Measurements from ENCODE around the gene AKAP13. TPM values are rescaled to one million over a fixed set of nuclear protein-coding genes. Genes with fewer than 3 reads are reported as not detected.
"Not testable (repeated sequence)": the region's sequence is repeated elsewhere in the genome, so short reads cannot be mapped to it uniquely, and the experiment has no call there.

The AKAP13 gene
- total RNA-seq, 2 donors from 2014 or later = 228 to 273 TPM

- no peaks in the 10 kb centered on the region for H3K27me3 ChIP-seq (replicated peaks; ENCODE audit: insufficient read depth)
- no peak for TF ChIP-seq CTCF (IDR thresholded peaks at IDR 0.05)
- no peaks in the 10 kb centered on the region for H3K36me3 ChIP-seq
- peaks cover 0 to 18% of the 10 kb centered on the region in 2 donors for H3K4me1 ChIP-seq (ENCODE audit: control insufficient read depth in 1 of 2, low read depth in 2 of 2)
- ATAC-seq (ENCODE audit: insufficient number of reproducible peaks, low FRiP score, low read depth) (no peak), DNase-seq (ENCODE audit: low spot score) (no peak)
- H3K27ac ChIP-seq = no peak overlapping the region
- no peak overlapping the region for H3K4me3 ChIP-seq
- no peaks in the 10 kb centered on the region for H3K9me3 ChIP-seq
These were observed 96.7 kb downstream of the AKAP13 start for GRCh38 chr15:85477061-85477460.

- Histone ChIP-seq H3K9me3 (no peaks in the 10 kb centered on the region), H3K27ac (no peak overlapping the region), H3K4me3 (no peak overlapping the region), H3K36me3 (no peaks in the 10 kb centered on the region), H3K27me3 (replicated peaks; ENCODE audit: insufficient read depth) (no peaks in the 10 kb centered on the region), H3K4me1 (ENCODE audit: control insufficient read depth in 1 of 2, low read depth in 2 of 2) (peaks cover 0 to 19% of the 10 kb centered on the region in 2 donors)
- ATAC-seq (ENCODE audit: insufficient number of reproducible peaks, low FRiP score, low read depth) (no peak), DNase-seq (ENCODE audit: low spot score) (no peak)
- TF ChIP-seq CTCF (IDR thresholded peaks at IDR 0.05) = no peak
These were observed 97.3 kb downstream of the AKAP13 start for GRCh38 chr15:85477730-85478129.

- H3K9me3 ChIP-seq = no peaks in the 10 kb centered on the region
- H3K36me3 ChIP-seq = no peaks in the 10 kb centered on the region
- H3K27ac ChIP-seq = no peak overlapping the region
- ATAC-seq (ENCODE audit: insufficient number of reproducible peaks, low FRiP score, low read depth) (no peak), DNase-seq (ENCODE audit: low spot score) (no peak)
- peaks cover 0 to 13% of the 10 kb centered on the region in 2 donors for H3K4me1 ChIP-seq (ENCODE audit: control insufficient read depth in 1 of 2, low read depth in 2 of 2)
- no peak for TF ChIP-seq CTCF (IDR thresholded peaks at IDR 0.05)
- H3K4me3 ChIP-seq = no peak overlapping the region
- H3K27me3 ChIP-seq (replicated peaks; ENCODE audit: insufficient read depth) = no peaks in the 10 kb centered on the region
These were observed 98.8 kb downstream of the AKAP13 start for GRCh38 chr15:85479071-85479647.

- Histone ChIP-seq H3K36me3 (no peaks in the 10 kb centered on the region), H3K9me3 (no peaks in the 10 kb centered on the region), H3K27ac (no peak overlapping the region), H3K4me1 (ENCODE audit: control insufficient read depth in 1 of 2, low read depth in 2 of 2) (peaks cover 0 to 13% of the 10 kb centered on the region in 2 donors), H3K27me3 (replicated peaks; ENCODE audit: insufficient read depth) (no peaks in the 10 kb centered on the region), H3K4me3 (no peak overlapping the region)
- TF ChIP-seq CTCF (IDR thresholded peaks at IDR 0.05) = no peak
- DNase-seq (ENCODE audit: low spot score) = no peak
- no peak for ATAC-seq (ENCODE audit: insufficient number of reproducible peaks, low FRiP score, low read depth)
These were observed 100.5 kb downstream of the AKAP13 start for GRCh38 chr15:85480923-85481322.

GRCh38 chr15:85481543-85481942 is 101.1 kb downstream of the AKAP13 start:
- H3K4me1 ChIP-seq (ENCODE audit: control insufficient read depth in 1 of 2, low read depth in 2 of 2) = peaks cover 0 to 13% of the 10 kb centered on the region in 2 donors
- H3K27me3 ChIP-seq (replicated peaks; ENCODE audit: insufficient read depth); H3K4me3 ChIP-seq; ATAC-seq (ENCODE audit: insufficient number of reproducible peaks, low FRiP score, low read depth); H3K9me3 ChIP-seq; H3K36me3 ChIP-seq; H3K27ac ChIP-seq; DNase-seq (ENCODE audit: low spot score): not testable (repeated sequence)

GRCh38 chr15:85482894-85483293 is 102.5 kb downstream of the AKAP13 start:
- H3K27ac ChIP-seq = peak overlapping the region in 1 of 2 donors; percentile 27
- no peaks in the 10 kb centered on the region for H3K27me3 ChIP-seq (replicated peaks; ENCODE audit: insufficient read depth)
- DNase-seq (ENCODE audit: low spot score) (no peak), ATAC-seq (ENCODE audit: insufficient number of reproducible peaks, low FRiP score, low read depth) (no peak)
- peaks cover 0 to 13% of the 10 kb centered on the region in 2 donors for H3K4me1 ChIP-seq (ENCODE audit: control insufficient read depth in 1 of 2, low read depth in 2 of 2)
- no peak for TF ChIP-seq CTCF (IDR thresholded peaks at IDR 0.05)
- H3K4me3 ChIP-seq = no peak overlapping the region
- no peaks in the 10 kb centered on the region for H3K36me3 ChIP-seq
- H3K9me3 ChIP-seq = no peaks in the 10 kb centered on the region

- ATAC-seq (ENCODE audit: insufficient number of reproducible peaks, low FRiP score, low read depth); H3K36me3 ChIP-seq; H3K9me3 ChIP-seq; H3K27me3 ChIP-seq (replicated peaks; ENCODE audit: insufficient read depth); H3K4me3 ChIP-seq; H3K27ac ChIP-seq; DNase-seq (ENCODE audit: low spot score): not testable (repeated sequence)
- peaks cover 0 to 11% of the 10 kb centered on the region in 2 donors for H3K4me1 ChIP-seq (ENCODE audit: control insufficient read depth in 1 of 2, low read depth in 2 of 2)
These were observed 103.6 kb downstream of the AKAP13 start for GRCh38 chr15:85483955-85484354.

GRCh38 chr15:85484923-85485322 is 104.5 kb downstream of the AKAP13 start:
- H3K27ac ChIP-seq; H3K4me1 ChIP-seq (ENCODE audit: control insufficient read depth in 1 of 2, low read depth in 2 of 2): not testable (repeated sequence)

More at GRCh38 chr15:85484923-85485322, 104.5 kb downstream of the AKAP13 start:
- H3K9me3 ChIP-seq; DNase-seq (ENCODE audit: low spot score); ATAC-seq (ENCODE audit: insufficient number of reproducible peaks, low FRiP score, low read depth); H3K27me3 ChIP-seq (replicated peaks; ENCODE audit: insufficient read depth); H3K4me3 ChIP-seq; H3K36me3 ChIP-seq: not testable (repeated sequence)

Measured in thoracic aorta (tissue), 2 donors.